Naive thymus-derived CD4-positive, alpha-beta T cell (primary cell): ENCODE data around the gene COPB1. TPM values are rescaled to one million over a fixed set of nuclear protein-coding genes. Genes with fewer than 3 reads are reported as not detected.
A peak's percentile ranks its signal among the peaks of the same experiment; 100 is the strongest.

Source experiments
- ATAC-seq: fragments of 150-1000 bp; cut with Tn5 transposase; 2 replicates; pipeline ENCODE4 v1.10.0; 2021; ENCODE audit warnings: mild to moderate bottlenecking, moderate library complexity
- CTCF ChIA-PET: fragments of 350-600 bp; sonication (Branson Sonifier 250); formaldehyde crosslinking; loops from one replicate; lab custom pipeline; 2021; ENCODE audit warnings: antibody characterized with exemption; lab: Charles Lee
- POLR2A ChIA-PET: fragments of 350-600 bp; sonication (Branson Sonifier 250); formaldehyde crosslinking; loops from one replicate; lab custom pipeline; 2021; ENCODE audit warnings: antibody characterized with exemption, inconsistent platforms; lab: Charles Lee
- DNase-seq, 9 donors: peaks; one replicate each; pipeline versions ENCODE4 v3.0.0 to v3.0.0-alpha.2; 2020 to 2022; ENCODE audit warnings: mixed read lengths in 1 of 9
- H3K27ac ChIP-seq: one replicate; pipeline ENCODE4 v1.7.0; 2013; ENCODE audit warnings: mild to moderate bottlenecking, low read depth, low read length, moderate library complexity
- H3K27me3 ChIP-seq, 2 donors: one replicate each; pipeline ENCODE4 v1.7.0; 2013; ENCODE audit warnings: low read length in 2 of 2, mild to moderate bottlenecking in 2 of 2, moderate library complexity in 2 of 2; ENCODE audit not compliant: control insufficient read depth in 2 of 2, insufficient read depth in 2 of 2
- H3K36me3 ChIP-seq, 3 experiments: 1 replicate in 2 of 3; 2 replicates in 1 of 3; pipeline ENCODE4 v1.7.0; 2013; ENCODE audit warnings: low read length in 3 of 3, mild to moderate bottlenecking in 3 of 3, moderate library complexity in 1 of 3; ENCODE audit not compliant: insufficient read depth in 3 of 3, control insufficient read depth in 2 of 3
- H3K4me1 ChIP-seq, 2 donors: one replicate each; pipeline ENCODE4 v1.7.0; 2013; ENCODE audit warnings: low read length in 2 of 2, mild to moderate bottlenecking in 2 of 2, moderate library complexity in 1 of 2; ENCODE audit not compliant: control insufficient read depth in 2 of 2, insufficient read depth in 2 of 2
- H3K4me3 ChIP-seq: 2 replicates; pipeline ENCODE4 v1.7.0; 2013; ENCODE audit warnings: mild to moderate bottlenecking, low read length
- H3K9me3 ChIP-seq, 3 experiments: 1 replicate in 2 of 3; 2 replicates in 1 of 3; pipeline ENCODE4 v1.7.0; 2013; ENCODE audit warnings: low read length in 3 of 3; ENCODE audit not compliant: control insufficient read depth in 2 of 3
- H3K27ac Mint-ChIP-seq, 9 donors: one replicate each; pipeline ENCODE4 v1.8.0; 2020 to 2022; ENCODE audit warnings: mixed read lengths in 9 of 9, mild to moderate bottlenecking in 8 of 9, moderate library complexity in 5 of 9, inconsistent platforms in 2 of 9
- H3K27me3 Mint-ChIP-seq, 5 donors: one replicate each; pipeline ENCODE4 v1.8.0; 2021 to 2022; ENCODE audit warnings: mixed read lengths in 5 of 5, mild to moderate bottlenecking in 1 of 5
- H3K36me3 Mint-ChIP-seq, 5 donors: one replicate each; pipeline ENCODE4 v1.8.0; 2020 to 2022; ENCODE audit warnings: mixed read lengths in 5 of 5, mild to moderate bottlenecking in 3 of 5, inconsistent platforms in 1 of 5
- H3K4me1 Mint-ChIP-seq, 7 donors: one replicate each; pipeline ENCODE4 v1.8.0; 2020 to 2022; ENCODE audit warnings: mixed read lengths in 7 of 7, mild to moderate bottlenecking in 3 of 7, inconsistent platforms in 1 of 7
- H3K4me3 Mint-ChIP-seq, 10 donors: one replicate each; pipeline ENCODE4 v1.8.0; 2020 to 2022; ENCODE audit warnings: mild to moderate bottlenecking in 10 of 10, mixed read lengths in 10 of 10, moderate library complexity in 6 of 10, inconsistent platforms in 2 of 10
- H3K9me3 Mint-ChIP-seq, 11 donors: one replicate each; pipeline ENCODE4 v1.8.0; 2020 to 2022; ENCODE audit warnings: mixed read lengths in 11 of 11, mild to moderate bottlenecking in 4 of 11, inconsistent platforms in 1 of 11, moderate library complexity in 1 of 11
- intact Hi-C, 2 donors: fragments of 100-400 bp; cut with micrococcal nuclease; formaldehyde crosslinking; loops; one replicate each; pipeline ENCODE4 v1.15.1; 2023
- polyA plus RNA-seq, 2 donors: library from polyadenylated mRNA; unstranded; fragments of 300-500 nt; fragmentation: Illumina TruSeq; gene quantifications; one replicate each; pipeline ENCODE4 v1.2.3, GENCODE V29; 2021
- total RNA-seq, 6 experiments: library from RNA in 5 of 6; stranded (reverse) in 5 of 6; gene quantifications; 1 replicate in 5 of 6; 2 replicates in 1 of 6; pipeline ENCODE4 v1.2.3 and lab custom pipeline; 2021 to 2026

COPB1 gene
- total and polyA plus RNA-seq, 7 experiments from 2014 or later: 57.8 to 102 (median 75.9) TPM

DNA sequence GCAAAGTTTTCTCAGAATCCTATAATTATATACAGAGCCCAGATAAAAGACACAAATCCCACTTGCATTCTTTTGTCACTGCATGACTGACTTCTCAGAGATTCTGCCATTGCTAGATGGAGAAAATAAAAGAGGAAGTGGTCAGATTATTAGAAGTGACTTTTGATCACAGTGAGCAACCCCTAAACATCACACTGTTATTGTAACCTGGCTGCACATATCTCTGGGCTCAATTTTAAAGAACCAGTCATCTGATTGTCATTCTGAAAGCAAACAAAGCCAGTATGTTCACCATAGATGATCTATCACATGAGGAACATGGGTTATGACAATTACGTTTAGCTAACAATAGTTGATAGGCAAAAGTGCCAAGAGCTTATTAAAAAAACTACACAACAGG lies 47.8 kb downstream of the COPB1 start:
- H3K27ac ChIP-seq: no peak overlapping the region
- ATAC-seq (peak; percentile 29), DNase-seq (no peak)
- H3K4me3 ChIP-seq: no peak overlapping the region
- ChIA-PET CTCF (interaction anchor here (1.0 kb wide), 1 partner anchor 143 kb away, joined by 3 read pairs; no protein-coding TSS in a partner anchor), POLR2A (no interaction called here)
- H3K27me3 Mint-ChIP-seq: no peaks in the 10 kb centered on the region
- intact Hi-C loops: loop anchor here (10.0 kb wide), 2 partner anchors 97 to 497 kb away; partner anchors contain the start of gene RRAS2 (in 1 of the 2)
- no peak overlapping the region for H3K27ac Mint-ChIP-seq
- H3K4me3 Mint-ChIP-seq: no peak overlapping the region
- no peaks in the 10 kb centered on the region for H3K9me3 Mint-ChIP-seq
- peaks cover 0 to 3% of the 10 kb centered on the region in 2 donors for H3K4me1 ChIP-seq
- H3K36me3 ChIP-seq: peaks cover 0 to 16% (median 4%) of the 10 kb centered on the region in 3 experiments
- H3K36me3 Mint-ChIP-seq: peaks cover 3 to 25% (median 15%) of the 10 kb centered on the region in 5 donors
- H3K27me3 ChIP-seq: no peaks in the 10 kb centered on the region
- peaks cover 0 to 25% (median 4%) of the 10 kb centered on the region in 7 donors for H3K4me1 Mint-ChIP-seq
- H3K9me3 ChIP-seq: no peaks in the 10 kb centered on the region

DNA sequence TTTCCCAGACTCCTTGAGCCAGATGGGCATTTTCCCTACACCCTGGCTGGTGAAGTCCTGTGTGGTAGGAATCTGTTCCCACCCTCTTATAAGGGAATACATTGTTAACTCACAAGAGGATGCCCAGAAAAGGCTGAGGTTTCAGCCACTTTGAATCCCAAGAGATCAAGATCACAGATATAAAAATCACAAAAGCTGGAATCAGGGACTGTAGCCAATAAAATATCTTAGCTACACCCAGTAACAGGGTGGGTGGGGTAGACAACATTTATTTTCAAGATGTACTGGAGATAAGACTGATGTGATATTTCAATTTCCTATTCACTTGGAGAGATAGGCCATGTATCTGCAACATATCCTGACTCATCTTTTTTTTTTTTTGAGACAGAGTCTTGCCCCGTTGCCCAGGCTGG lies 50.3 kb downstream of the COPB1 start:
- Mint-ChIP-seq H3K27me3 (no peaks in the 10 kb centered on the region), H3K4me1 (peaks cover 0 to 29% (median 4%) of the 10 kb centered on the region in 7 donors), H3K9me3 (no peaks in the 10 kb centered on the region), H3K4me3 (no peak overlapping the region), H3K27ac (no peak overlapping the region), H3K36me3 (peaks cover 3 to 22% (median 15%) of the 10 kb centered on the region in 5 donors)
- Histone ChIP-seq H3K4me3 (no peak overlapping the region), H3K36me3 (peaks cover 0 to 5% (median 4%) of the 10 kb centered on the region in 3 experiments), H3K27ac (no peak overlapping the region), H3K27me3 (no peaks in the 10 kb centered on the region), H3K9me3 (no peaks in the 10 kb centered on the region), H3K4me1 (no peaks in the 10 kb centered on the region)
- ChIA-PET POLR2A (interaction anchor here (0.6 to 1.1 kb wide), 2 partner anchors 11 to 15 kb away, joined by 3 read pairs; no protein-coding TSS in a partner anchor), CTCF (interaction anchor here (0.5 to 1.1 kb wide), 5 partner anchors 8 to 679 kb away, joined by 3 to 4 read pairs (median 4); no protein-coding TSS in a partner anchor)
- DNase-seq (no peak), ATAC-seq (no peak)
- intact Hi-C loops: no loop called here

DNA sequence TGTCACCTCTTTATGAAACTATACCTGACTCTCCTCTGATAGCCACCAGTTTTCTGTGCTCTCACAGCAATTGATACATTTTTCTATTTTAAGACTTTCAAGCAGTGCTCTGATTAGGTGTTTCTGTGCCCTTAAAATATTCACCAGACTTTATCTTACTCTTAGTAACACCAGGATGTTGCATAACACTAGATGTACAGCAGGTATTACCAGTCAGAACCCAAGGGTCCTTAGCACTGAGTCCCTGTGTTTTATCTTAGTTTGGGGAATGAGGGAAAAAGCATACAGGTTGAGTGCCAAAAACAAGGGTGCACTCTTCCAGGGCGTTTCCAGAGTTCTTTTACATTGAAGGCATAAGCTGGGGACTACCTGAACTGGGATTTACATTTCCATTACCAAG lies 51.4 kb downstream of the COPB1 start:
- intact Hi-C loops: no loop called here
- Mint-ChIP-seq H3K9me3 (no peaks in the 10 kb centered on the region), H3K27ac (no peak overlapping the region), H3K27me3 (no peaks in the 10 kb centered on the region), H3K36me3 (peaks cover 3 to 28% (median 15%) of the 10 kb centered on the region in 5 donors), H3K4me3 (no peak overlapping the region), H3K4me1 (peaks cover 0 to 29% (median 4%) of the 10 kb centered on the region in 7 donors)
- no peak for ATAC-seq
- Histone ChIP-seq H3K9me3 (no peaks in the 10 kb centered on the region), H3K4me1 (no peaks in the 10 kb centered on the region), H3K36me3 (peaks cover 0 to 5% (median 4%) of the 10 kb centered on the region in 3 experiments), H3K27ac (no peak overlapping the region), H3K4me3 (no peak overlapping the region), H3K27me3 (no peaks in the 10 kb centered on the region)
- no peak for DNase-seq
- ChIA-PET CTCF (no interaction called here), POLR2A (interaction anchor here (1.1 kb wide), 1 partner anchor 10 kb away, joined by 3 read pairs; no protein-coding TSS in a partner anchor)

GRCh38 chr11:14446701-14447169 lies 52.9 kb downstream of the COPB1 start:
- no peak overlapping the region for H3K4me3 Mint-ChIP-seq
- Histone ChIP-seq H3K4me1 (no peaks in the 10 kb centered on the region), H3K9me3 (no peaks in the 10 kb centered on the region), H3K27ac (no peak overlapping the region), H3K4me3 (no peak overlapping the region), H3K27me3 (no peaks in the 10 kb centered on the region), H3K36me3 (no peaks in the 10 kb centered on the region)
- intact Hi-C loops: no loop called here
- peak overlapping the region in 1 of 9 donors; percentile 20 for H3K27ac Mint-ChIP-seq
- CTCF ChIA-PET: no interaction called here
- H3K9me3 Mint-ChIP-seq: peaks cover 0 to under 1% (median 0%) of the 10 kb centered on the region in 11 donors
- POLR2A ChIA-PET: no interaction called here
- ATAC-seq (no peak), DNase-seq (no peak)
- H3K27me3 Mint-ChIP-seq: no peaks in the 10 kb centered on the region
- peaks cover 6 to 32% (median 14%) of the 10 kb centered on the region in 5 donors for H3K36me3 Mint-ChIP-seq
- peaks cover 0 to 26% (median 4%) of the 10 kb centered on the region in 7 donors for H3K4me1 Mint-ChIP-seq

GRCh38 chr11:14445542-14446530 lies 53.8 kb downstream of the COPB1 start:
- peak overlapping the region in 1 of 9 donors; percentile 20 for H3K27ac Mint-ChIP-seq
- H3K9me3 Mint-ChIP-seq: peaks cover 0 to 2% (median 0%) of the 10 kb centered on the region in 11 donors
- intact Hi-C loops: no loop called here
- no peak overlapping the region for H3K4me3 ChIP-seq
- H3K9me3 ChIP-seq: no peaks in the 10 kb centered on the region
- ATAC-seq (no peak), DNase-seq (no peak)
- H3K4me1 Mint-ChIP-seq: peaks cover 0 to 26% (median 4%) of the 10 kb centered on the region in 7 donors
- H3K4me3 Mint-ChIP-seq: no peak overlapping the region
- no peak overlapping the region for H3K27ac ChIP-seq
- CTCF ChIA-PET: interaction anchor here (0.5 to 0.6 kb wide), 2 partner anchors 51 to 205 kb away, joined by 3 to 4 read pairs; no protein-coding TSS in a partner anchor
- POLR2A ChIA-PET: no interaction called here
- no peaks in the 10 kb centered on the region for H3K36me3 ChIP-seq
- H3K4me1 ChIP-seq: no peaks in the 10 kb centered on the region
- no peaks in the 10 kb centered on the region for H3K27me3 ChIP-seq
- peaks cover 6 to 34% (median 17%) of the 10 kb centered on the region in 5 donors for H3K36me3 Mint-ChIP-seq
- H3K27me3 Mint-ChIP-seq: no peaks in the 10 kb centered on the region

DNA sequence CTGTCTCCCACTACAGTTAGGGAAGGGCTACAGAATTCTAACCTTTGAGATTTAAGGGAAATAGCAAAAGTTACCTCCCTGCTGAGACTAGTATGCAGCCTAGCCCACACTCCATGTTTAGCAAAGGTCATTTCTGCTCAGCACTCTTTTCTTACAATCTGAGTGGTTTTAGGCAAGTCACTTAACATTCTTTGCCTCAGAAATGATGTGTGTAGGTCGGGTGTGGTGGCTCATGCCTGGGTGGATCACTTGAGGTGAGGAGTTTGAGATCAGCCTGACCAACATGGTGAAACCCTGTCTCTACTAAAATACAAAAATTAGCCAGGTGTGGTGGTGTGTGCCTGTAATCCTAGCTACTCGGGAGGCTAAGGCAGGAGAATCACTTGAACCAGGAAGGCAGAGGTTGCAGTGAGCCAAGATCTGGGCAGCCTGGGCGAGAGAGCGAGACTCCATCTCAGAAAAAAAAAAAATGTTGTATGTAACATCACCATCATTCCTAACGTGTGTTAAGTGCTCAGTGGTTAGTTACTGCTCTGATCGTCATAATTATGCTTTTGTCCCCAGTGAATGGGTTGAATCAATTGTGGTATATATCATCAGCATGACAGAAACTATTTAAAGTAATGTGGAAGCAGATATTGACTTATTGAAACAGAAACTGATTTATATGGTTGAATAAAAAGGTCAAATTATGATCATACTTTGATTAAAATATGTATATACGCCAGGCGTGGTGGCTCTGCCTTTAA lies 55.0 kb downstream of the COPB1 start:
- POLR2A ChIA-PET: no interaction called here
- H3K4me1 Mint-ChIP-seq: peaks cover 1 to 27% (median 6%) of the 10 kb centered on the region in 7 donors
- H3K9me3 Mint-ChIP-seq: peaks cover 0 to 2% (median 0%) of the 10 kb centered on the region in 11 donors
- H3K4me3 Mint-ChIP-seq: no peak overlapping the region
- ATAC-seq (no peak), DNase-seq (no peak)
- H3K4me3 ChIP-seq: no peak overlapping the region
- H3K9me3 ChIP-seq: no peaks in the 10 kb centered on the region
- peaks cover 8 to 35% (median 13%) of the 10 kb centered on the region in 5 donors for H3K36me3 Mint-ChIP-seq
- no peaks in the 10 kb centered on the region for H3K27me3 ChIP-seq
- no peaks in the 10 kb centered on the region for H3K36me3 ChIP-seq
- CTCF ChIA-PET: no interaction called here
- H3K4me1 ChIP-seq: peaks cover under 1 to 11% of the 10 kb centered on the region in 2 donors
- H3K27ac ChIP-seq: no peak overlapping the region
- intact Hi-C loops: no loop called here
- H3K27me3 Mint-ChIP-seq: no peaks in the 10 kb centered on the region
- H3K27ac Mint-ChIP-seq: no peak overlapping the region
